ENCODE data around the gene TNRC6A. TPM values are rescaled to one million over a fixed set of nuclear protein-coding genes. Genes with fewer than 3 reads are reported as not detected.
A peak's percentile ranks its signal among the peaks of the same experiment; 100 is the strongest.

TNRC6A gene
- total RNA-seq, 2 donors from 2014 or later, result 40.5 to 47.8 TPM

GRCh38 chr16:24755201-24755874 lies 25.9 kb downstream of the TNRC6A start:
- no peaks in the 10 kb centered on the region for H3K27me3 Mint-ChIP-seq
- ATAC-seq (replicated peaks), result no peak
- H3K27ac Mint-ChIP-seq, result peak overlapping the region; percentile 36
- peaks cover 23% of the 10 kb centered on the region for H3K36me3 Mint-ChIP-seq (ENCODE audit: low read depth)
- no peaks in the 10 kb centered on the region for H3K9me3 Mint-ChIP-seq
- H3K4me1 Mint-ChIP-seq, result peaks cover 29% of the 10 kb centered on the region
- no peak overlapping the region for H3K4me3 Mint-ChIP-seq

GRCh38 chr16:24758373-24758772 lies 28.9 kb downstream of the TNRC6A start:
- no peak overlapping the region for H3K27ac Mint-ChIP-seq
- no peaks in the 10 kb centered on the region for H3K27me3 Mint-ChIP-seq
- ATAC-seq (replicated peaks), result no peak
- H3K4me1 Mint-ChIP-seq, result peaks cover 12% of the 10 kb centered on the region
- H3K4me3 Mint-ChIP-seq, result no peak overlapping the region
- H3K9me3 Mint-ChIP-seq, result no peaks in the 10 kb centered on the region
- peaks cover 19% of the 10 kb centered on the region for H3K36me3 Mint-ChIP-seq (ENCODE audit: low read depth)

GRCh38 chr16:24759006-24759405 lies 29.6 kb downstream of the TNRC6A start:
- Mint-ChIP-seq H3K27ac (no peak overlapping the region), H3K9me3 (no peaks in the 10 kb centered on the region), H3K27me3 (no peaks in the 10 kb centered on the region), H3K4me1 (peaks cover 14% of the 10 kb centered on the region), H3K36me3 (ENCODE audit: low read depth) (peaks cover 19% of the 10 kb centered on the region), H3K4me3 (no peak overlapping the region)
- no peak for ATAC-seq (replicated peaks)

- Mint-ChIP-seq H3K4me1 (peaks cover 8% of the 10 kb centered on the region), H3K4me3 (no peak overlapping the region), H3K27ac (no peak overlapping the region), H3K27me3 (no peaks in the 10 kb centered on the region), H3K9me3 (no peaks in the 10 kb centered on the region), H3K36me3 (ENCODE audit: low read depth) (peaks cover 22% of the 10 kb centered on the region)
- no peak for ATAC-seq (replicated peaks)
Measured at GRCh38 chr16:24761526-24761925, 32.1 kb downstream of the TNRC6A start.

GRCh38 chr16:24764916-24765315 lies 35.5 kb downstream of the TNRC6A start:
- ATAC-seq (replicated peaks), result no peak
- Mint-ChIP-seq H3K9me3 (no peaks in the 10 kb centered on the region), H3K4me3 (no peak overlapping the region), H3K27ac (no peak overlapping the region), H3K27me3 (no peaks in the 10 kb centered on the region), H3K4me1 (peaks cover 14% of the 10 kb centered on the region), H3K36me3 (ENCODE audit: low read depth) (peaks cover 27% of the 10 kb centered on the region)

GRCh38 chr16:24766057-24766456 lies 36.6 kb downstream of the TNRC6A start:
- Mint-ChIP-seq H3K4me3 (no peak overlapping the region), H3K36me3 (ENCODE audit: low read depth) (peaks cover 31% of the 10 kb centered on the region), H3K4me1 (peaks cover 23% of the 10 kb centered on the region), H3K27ac (no peak overlapping the region), H3K9me3 (no peaks in the 10 kb centered on the region), H3K27me3 (no peaks in the 10 kb centered on the region)
- no peak for ATAC-seq (replicated peaks)

- H3K27me3 Mint-ChIP-seq, result no peaks in the 10 kb centered on the region
- H3K4me3 Mint-ChIP-seq, result peak overlapping the region; percentile 43
- peak overlapping the region; percentile 74 for H3K27ac Mint-ChIP-seq
- peaks cover 38% of the 10 kb centered on the region for H3K4me1 Mint-ChIP-seq
- peaks cover 64% of the 10 kb centered on the region for H3K36me3 Mint-ChIP-seq (ENCODE audit: low read depth)
- no peak for ATAC-seq (replicated peaks)
- H3K9me3 Mint-ChIP-seq, result no peaks in the 10 kb centered on the region
Measured at GRCh38 chr16:24769806-24770205, 40.4 kb downstream of the TNRC6A start.

GRCh38 chr16:24771132-24771778 lies 41.8 kb downstream of the TNRC6A start:
- peak overlapping the region; percentile 43 for H3K27ac Mint-ChIP-seq
- H3K4me3 Mint-ChIP-seq, result no peak overlapping the region
- H3K9me3 Mint-ChIP-seq, result no peaks in the 10 kb centered on the region
- ATAC-seq (replicated peaks), result peak; percentile 90
- H3K4me1 Mint-ChIP-seq, result peaks cover 38% of the 10 kb centered on the region
- H3K27me3 Mint-ChIP-seq, result no peaks in the 10 kb centered on the region
- peaks cover 56% of the 10 kb centered on the region for H3K36me3 Mint-ChIP-seq (ENCODE audit: low read depth)

- Mint-ChIP-seq H3K4me3 (no peak overlapping the region), H3K27me3 (no peaks in the 10 kb centered on the region), H3K9me3 (no peaks in the 10 kb centered on the region), H3K4me1 (peaks cover 38% of the 10 kb centered on the region), H3K36me3 (ENCODE audit: low read depth) (peaks cover 57% of the 10 kb centered on the region), H3K27ac (peak overlapping the region; percentile 43)
- ATAC-seq (replicated peaks), result no peak
Measured at GRCh38 chr16:24771779-24772157, 42.3 kb downstream of the TNRC6A start.

- peak overlapping the region; percentile 89 for H3K27ac Mint-ChIP-seq
- no peaks in the 10 kb centered on the region for H3K27me3 Mint-ChIP-seq
- peaks cover 74% of the 10 kb centered on the region for H3K36me3 Mint-ChIP-seq (ENCODE audit: low read depth)
- peaks cover 42% of the 10 kb centered on the region for H3K4me1 Mint-ChIP-seq
- H3K4me3 Mint-ChIP-seq, result no peak overlapping the region
- H3K9me3 Mint-ChIP-seq, result no peaks in the 10 kb centered on the region
- ATAC-seq (replicated peaks), result peak; percentile 43
Measured at GRCh38 chr16:24773771-24774427, 44.4 kb downstream of the TNRC6A start.

GRCh38 chr16:24774510-24774909 lies 45.1 kb downstream of the TNRC6A start:
- H3K4me3 Mint-ChIP-seq, result no peak overlapping the region
- ATAC-seq (replicated peaks), result no peak
- peaks cover 40% of the 10 kb centered on the region for H3K4me1 Mint-ChIP-seq
- H3K27ac Mint-ChIP-seq, result peak overlapping the region; percentile 89
- no peaks in the 10 kb centered on the region for H3K27me3 Mint-ChIP-seq
- peaks cover 78% of the 10 kb centered on the region for H3K36me3 Mint-ChIP-seq (ENCODE audit: low read depth)
- H3K9me3 Mint-ChIP-seq, result no peaks in the 10 kb centered on the region

GRCh38 chr16:24775455-24775854 lies 46.0 kb downstream of the TNRC6A start:
- H3K4me3 Mint-ChIP-seq, result no peak overlapping the region
- H3K36me3 Mint-ChIP-seq (ENCODE audit: low read depth), result peaks cover 80% of the 10 kb centered on the region
- peak overlapping the region; percentile 4 for H3K27ac Mint-ChIP-seq
- peaks cover 30% of the 10 kb centered on the region for H3K4me1 Mint-ChIP-seq
- H3K9me3 Mint-ChIP-seq, result no peaks in the 10 kb centered on the region
- ATAC-seq (replicated peaks), result no peak
- H3K27me3 Mint-ChIP-seq, result no peaks in the 10 kb centered on the region

GRCh38 chr16:24776501-24777220 lies 47.2 kb downstream of the TNRC6A start:
- H3K27me3 Mint-ChIP-seq, result no peaks in the 10 kb centered on the region
- H3K4me1 Mint-ChIP-seq, result peaks cover 21% of the 10 kb centered on the region
- H3K4me3 Mint-ChIP-seq, result no peak overlapping the region
- peaks cover 87% of the 10 kb centered on the region for H3K36me3 Mint-ChIP-seq (ENCODE audit: low read depth)
- no peaks in the 10 kb centered on the region for H3K9me3 Mint-ChIP-seq
- H3K27ac Mint-ChIP-seq, result peak overlapping the region; percentile 4
- no peak for ATAC-seq (replicated peaks)

GRCh38 chr16:24778671-24779070 lies 49.2 kb downstream of the TNRC6A start:
- H3K27ac Mint-ChIP-seq, result no peak overlapping the region
- H3K36me3 Mint-ChIP-seq (ENCODE audit: low read depth), result peaks cover 87% of the 10 kb centered on the region
- no peaks in the 10 kb centered on the region for H3K27me3 Mint-ChIP-seq
- no peaks in the 10 kb centered on the region for H3K9me3 Mint-ChIP-seq
- ATAC-seq (replicated peaks), result no peak
- peaks cover 11% of the 10 kb centered on the region for H3K4me1 Mint-ChIP-seq
- no peak overlapping the region for H3K4me3 Mint-ChIP-seq
